HG03139 (cell line): ENCODE data around the gene MASP1.

ENCODE experiments used
- ATAC-seq: cut with Tn5 transposase; IDR thresholded peaks from one replicate; pipeline ENCODE4 v1.9.1; 2021; ENCODE audit not compliant: unreplicated experiment

Gene MASP1, protein sequence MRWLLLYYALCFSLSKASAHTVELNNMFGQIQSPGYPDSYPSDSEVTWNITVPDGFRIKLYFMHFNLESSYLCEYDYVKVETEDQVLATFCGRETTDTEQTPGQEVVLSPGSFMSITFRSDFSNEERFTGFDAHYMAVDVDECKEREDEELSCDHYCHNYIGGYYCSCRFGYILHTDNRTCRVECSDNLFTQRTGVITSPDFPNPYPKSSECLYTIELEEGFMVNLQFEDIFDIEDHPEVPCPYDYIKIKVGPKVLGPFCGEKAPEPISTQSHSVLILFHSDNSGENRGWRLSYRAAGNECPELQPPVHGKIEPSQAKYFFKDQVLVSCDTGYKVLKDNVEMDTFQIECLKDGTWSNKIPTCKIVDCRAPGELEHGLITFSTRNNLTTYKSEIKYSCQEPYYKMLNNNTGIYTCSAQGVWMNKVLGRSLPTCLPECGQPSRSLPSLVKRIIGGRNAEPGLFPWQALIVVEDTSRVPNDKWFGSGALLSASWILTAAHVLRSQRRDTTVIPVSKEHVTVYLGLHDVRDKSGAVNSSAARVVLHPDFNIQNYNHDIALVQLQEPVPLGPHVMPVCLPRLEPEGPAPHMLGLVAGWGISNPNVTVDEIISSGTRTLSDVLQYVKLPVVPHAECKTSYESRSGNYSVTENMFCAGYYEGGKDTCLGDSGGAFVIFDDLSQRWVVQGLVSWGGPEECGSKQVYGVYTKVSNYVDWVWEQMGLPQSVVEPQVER

GRCh38 chr3:187291512-187292132 lies at the start of gene MASP1:
MASP1 (minus strand) TSS chr3:187291737; CDS start chr3:187291632, 105 bp downstream.
- no peak for ATAC-seq

- ATAC-seq: no peak
These were observed 49.0 kb upstream of the MASP1 start for GRCh38 chr3:187340578-187340977.

DNA sequence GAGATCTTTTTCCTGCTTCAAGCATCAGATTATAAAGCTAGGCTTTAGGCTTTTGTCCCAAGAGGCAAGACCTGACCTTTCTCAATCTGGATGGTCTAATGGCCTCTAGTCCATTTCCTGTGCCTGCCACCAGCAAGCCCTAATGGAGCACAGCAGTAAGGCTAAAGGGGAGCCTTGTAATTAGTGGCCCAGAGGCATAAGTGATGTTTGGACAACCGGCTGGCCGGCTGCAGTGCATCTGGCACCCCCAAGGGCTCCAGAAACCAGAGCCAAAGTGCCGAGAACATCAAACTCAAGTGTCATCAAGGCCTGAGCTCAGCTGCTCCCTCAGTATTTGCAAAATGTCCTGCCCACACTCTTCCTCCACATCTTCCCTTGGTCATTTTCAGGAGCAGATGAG lies 44.8 kb upstream of the MASP1 start:
- ATAC-seq: no peak

DNA sequence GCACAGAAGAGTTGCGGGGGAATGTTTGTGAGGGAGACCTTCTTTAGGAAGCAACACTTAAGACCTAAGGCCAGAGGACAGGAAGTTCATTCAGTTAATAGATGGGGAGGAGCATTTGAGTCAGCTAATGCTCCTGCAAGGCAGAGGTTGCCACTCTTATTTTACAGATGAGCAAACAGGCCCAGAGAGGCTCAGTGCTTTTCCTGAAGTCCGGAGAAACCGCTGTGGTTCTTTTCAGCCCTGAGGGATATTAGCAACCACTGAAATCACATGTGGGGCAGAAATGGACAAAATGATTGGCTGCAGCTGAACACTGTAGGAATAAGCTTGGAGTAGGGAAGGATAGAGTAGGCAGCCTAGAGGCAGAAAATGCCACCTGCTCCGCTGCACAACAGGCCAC lies 43.4 kb upstream of the MASP1 start:
- no peak for ATAC-seq

DNA sequence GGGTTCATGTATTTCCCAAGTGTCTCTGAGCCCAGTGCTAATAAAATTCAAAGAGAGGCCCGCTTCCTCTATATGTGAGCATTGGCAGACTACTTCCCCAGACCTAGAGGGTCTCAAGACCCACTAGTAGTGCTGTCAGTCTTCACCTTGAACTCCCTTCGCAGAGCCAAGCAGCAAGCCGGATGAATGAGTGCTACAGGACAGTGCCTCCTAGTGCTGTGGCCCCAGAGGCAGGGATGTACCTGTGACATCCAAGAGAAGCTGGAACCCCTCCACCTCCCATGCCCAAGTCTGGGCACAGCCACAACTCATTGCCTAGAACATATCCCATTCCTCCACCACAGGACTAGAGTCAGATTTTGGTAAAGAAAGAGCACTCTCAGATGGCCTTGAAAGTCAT lies 37.2 kb upstream of the MASP1 start:
- ATAC-seq: no peak

DNA sequence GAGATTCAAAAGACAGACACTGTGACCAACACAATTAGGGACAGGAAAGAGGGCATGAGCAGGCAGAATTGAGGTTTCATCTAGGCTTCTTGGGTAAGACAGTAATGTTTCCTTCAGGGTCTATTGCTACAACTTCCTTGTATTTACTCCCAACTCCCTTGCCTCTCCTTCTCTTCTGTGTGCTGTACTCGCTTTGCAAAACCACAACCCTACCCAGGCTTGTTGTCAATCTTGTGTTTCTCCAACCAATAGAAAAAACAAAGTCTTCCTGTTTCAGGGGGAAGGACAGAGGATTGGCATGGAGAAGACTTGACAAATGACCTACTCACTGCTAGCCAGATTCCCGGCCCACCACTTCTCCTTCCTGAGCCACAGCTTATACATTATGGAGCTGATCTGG lies 36.3 kb upstream of the MASP1 start:
- ATAC-seq: no peak

DNA sequence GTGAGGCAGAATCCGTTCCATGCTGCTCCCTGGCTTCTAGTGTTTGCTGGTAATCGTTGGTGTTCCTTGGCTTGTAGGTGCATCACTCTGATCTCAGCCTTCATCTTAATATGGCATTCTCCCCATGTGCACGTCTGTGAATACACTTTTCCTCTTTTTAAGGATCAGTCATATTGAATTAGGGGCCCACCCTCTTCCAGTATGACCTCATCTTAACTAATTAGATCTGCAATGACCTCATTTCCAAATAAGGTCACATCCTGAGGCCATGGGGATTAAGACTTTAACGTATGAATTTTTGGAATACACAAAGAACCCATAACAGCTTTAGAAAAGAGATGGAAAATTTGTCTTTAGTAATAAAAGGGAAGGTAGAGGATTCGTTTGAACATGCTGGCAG lies 34.1 kb upstream of the MASP1 start:
- ATAC-seq: no peak

GRCh38 chr3:187323091-187323490 lies 31.6 kb upstream of the MASP1 start:
- ATAC-seq: no peak

- ATAC-seq: no peak
These were observed 30.8 kb upstream of the MASP1 start for GRCh38 chr3:187322291-187322690.

DNA sequence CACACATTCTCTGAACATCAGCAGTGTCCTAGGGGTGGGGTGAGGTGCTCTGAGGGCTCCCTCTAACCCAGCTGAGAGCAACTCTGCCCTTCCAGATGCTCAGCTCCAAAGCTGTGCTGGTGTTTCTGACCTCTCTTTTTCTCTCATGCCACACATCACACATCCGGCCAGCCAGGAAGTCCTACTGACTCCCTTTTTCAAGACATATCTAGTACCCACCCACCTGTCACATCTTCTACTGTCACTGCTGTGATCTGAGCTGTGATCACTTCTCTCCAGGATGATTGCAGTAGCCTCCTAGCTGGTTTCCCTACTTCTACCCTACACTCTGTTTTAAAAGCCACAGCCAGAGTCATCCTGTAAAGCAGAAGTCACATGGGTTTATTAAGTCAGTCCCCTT lies 30.2 kb upstream of the MASP1 start:
- ATAC-seq: no peak

GRCh38 chr3:187319699-187320302 lies 28.3 kb upstream of the MASP1 start:
- peak; percentile 88 for ATAC-seq

- no peak for ATAC-seq
These were observed 27.5 kb upstream of the MASP1 start for GRCh38 chr3:187318819-187319616.

GRCh38 chr3:187315872-187316271 lies 24.3 kb upstream of the MASP1 start:
- ATAC-seq: no peak

DNA sequence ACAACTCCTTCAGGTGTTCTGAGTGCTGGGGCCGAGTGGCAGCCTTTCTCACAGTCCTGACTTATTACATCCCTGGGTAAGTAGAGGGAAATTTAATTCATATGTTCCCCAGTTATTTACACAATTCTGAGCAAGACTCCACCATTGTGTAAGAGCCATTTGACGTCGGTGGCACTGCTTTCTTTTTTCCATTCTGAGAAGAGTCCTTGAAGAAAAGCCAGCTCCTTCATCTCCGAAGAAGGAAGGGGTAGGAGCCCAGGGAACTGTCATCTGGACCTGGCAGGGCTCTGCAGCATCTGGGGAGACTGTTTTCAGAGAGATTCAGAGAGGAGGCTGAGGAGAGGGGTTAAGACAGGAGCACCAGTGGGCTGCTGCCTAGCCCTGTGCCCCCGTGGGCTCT lies 22.6 kb upstream of the MASP1 start:
- no peak for ATAC-seq

DNA sequence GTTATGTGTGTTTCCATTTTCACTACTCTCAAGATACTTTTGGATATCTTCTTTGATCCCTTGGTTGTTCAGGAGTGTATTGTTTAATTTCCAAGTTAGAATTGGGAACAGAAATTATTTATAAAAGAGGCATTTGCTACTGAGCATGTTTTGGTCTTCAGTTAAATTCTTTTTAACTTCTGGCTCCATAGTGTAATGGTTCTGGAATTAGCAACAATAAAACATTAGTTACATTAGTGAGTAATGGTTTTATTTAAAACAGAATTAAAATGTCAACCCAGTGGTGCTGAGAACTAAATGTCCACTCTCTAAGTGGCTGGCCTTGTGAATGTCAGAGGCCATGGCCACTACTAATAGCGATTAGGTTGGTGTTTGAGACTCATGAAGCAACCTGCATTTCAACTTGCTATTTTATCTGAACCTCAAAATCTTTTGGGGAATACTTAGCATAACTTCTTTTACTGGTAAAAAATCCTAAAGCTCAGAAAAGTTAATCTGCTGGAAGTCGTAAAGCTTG lies 19.5 kb upstream of the MASP1 start:
- no peak for ATAC-seq

GRCh38 chr3:187310226-187310625 lies 18.7 kb upstream of the MASP1 start:
- ATAC-seq: no peak

DNA sequence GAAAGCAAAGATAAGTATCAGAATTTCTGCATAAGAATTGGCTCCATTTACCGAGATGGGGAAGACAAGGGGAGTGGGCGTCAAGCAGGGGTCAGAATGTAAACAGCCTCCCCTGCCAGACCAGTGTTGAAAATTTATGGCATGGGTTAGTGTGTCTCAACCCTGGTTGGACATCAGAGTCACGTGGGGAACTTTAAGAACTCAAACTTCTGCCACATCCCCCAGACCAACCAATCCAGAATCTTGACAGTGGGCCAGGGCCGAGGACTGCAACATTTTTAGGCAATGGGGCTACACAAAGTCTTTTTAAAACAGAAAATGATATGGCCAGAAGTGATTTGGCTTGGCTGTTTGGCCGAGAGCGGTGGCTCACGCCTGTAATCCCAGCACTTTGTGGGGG lies 14.3 kb upstream of the MASP1 start:
- no peak for ATAC-seq

- ATAC-seq: no peak
These were observed 8.1 kb upstream of the MASP1 start for GRCh38 chr3:187299611-187300010.

DNA sequence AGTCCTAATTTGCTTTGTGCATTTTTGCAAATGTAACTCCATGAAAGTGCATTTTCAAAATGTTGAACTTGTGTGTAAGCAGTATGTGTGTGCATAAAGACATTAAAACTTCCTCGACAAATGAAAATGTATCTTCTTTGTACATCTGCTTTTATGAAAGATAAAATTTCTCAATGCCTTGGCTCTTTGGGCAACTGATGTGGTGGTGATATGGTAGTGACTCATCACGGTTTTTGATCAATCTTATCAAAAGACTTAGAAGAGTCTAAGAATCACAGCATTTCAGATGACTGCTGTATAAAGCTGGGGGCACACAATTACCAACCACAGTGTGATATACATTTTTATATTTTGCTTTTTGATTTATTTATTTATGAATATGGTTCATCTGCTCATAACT lies 5.4 kb upstream of the MASP1 start:
- no peak for ATAC-seq

DNA sequence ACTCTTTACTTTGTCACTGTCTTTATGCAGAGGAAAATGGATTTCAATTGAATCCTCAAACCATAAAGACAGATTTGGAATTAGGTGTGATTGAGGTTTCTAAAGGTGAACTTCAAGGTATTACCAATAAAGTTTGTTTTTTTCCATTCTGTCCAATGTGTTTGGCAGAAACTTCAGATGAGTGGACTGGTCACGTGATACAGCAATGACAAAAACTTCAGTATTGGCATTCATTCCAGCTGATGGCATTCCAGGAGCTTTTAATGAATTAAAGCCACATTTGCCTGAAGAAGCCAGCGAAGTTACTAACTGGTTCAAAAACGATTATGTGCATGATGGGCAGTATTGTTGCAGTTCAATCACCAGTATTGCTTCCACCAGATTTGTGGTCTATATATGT lies 4.5 kb upstream of the MASP1 start:
- no peak for ATAC-seq
